HG02852 (cell line): Measurements from ENCODE around the gene IL17RC.
"Not testable (repeated sequence)": the region's sequence is repeated elsewhere in the genome, so short reads cannot be mapped to it uniquely, and the experiment has no call there.

ENCODE experiments used
- ATAC-seq: cut with Tn5 transposase; IDR thresholded peaks from one replicate; pipeline ENCODE4 v1.9.1; 2021; ENCODE audit warnings: mild to moderate bottlenecking, moderate library complexity; ENCODE audit not compliant: unreplicated experiment

Gene IL17RC, protein sequence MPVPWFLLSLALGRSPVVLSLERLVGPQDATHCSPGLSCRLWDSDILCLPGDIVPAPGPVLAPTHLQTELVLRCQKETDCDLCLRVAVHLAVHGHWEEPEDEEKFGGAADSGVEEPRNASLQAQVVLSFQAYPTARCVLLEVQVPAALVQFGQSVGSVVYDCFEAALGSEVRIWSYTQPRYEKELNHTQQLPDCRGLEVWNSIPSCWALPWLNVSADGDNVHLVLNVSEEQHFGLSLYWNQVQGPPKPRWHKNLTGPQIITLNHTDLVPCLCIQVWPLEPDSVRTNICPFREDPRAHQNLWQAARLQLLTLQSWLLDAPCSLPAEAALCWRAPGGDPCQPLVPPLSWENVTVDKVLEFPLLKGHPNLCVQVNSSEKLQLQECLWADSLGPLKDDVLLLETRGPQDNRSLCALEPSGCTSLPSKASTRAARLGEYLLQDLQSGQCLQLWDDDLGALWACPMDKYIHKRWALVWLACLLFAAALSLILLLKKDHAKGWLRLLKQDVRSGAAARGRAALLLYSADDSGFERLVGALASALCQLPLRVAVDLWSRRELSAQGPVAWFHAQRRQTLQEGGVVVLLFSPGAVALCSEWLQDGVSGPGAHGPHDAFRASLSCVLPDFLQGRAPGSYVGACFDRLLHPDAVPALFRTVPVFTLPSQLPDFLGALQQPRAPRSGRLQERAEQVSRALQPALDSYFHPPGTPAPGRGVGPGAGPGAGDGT

GRCh38 chr3:9916734-9917680, at the start of gene IL17RC:
Gene IL17RC (plus strand): TSS chr3:9917098. CDS start chr3:9917316, 218 bp downstream.
- ATAC-seq, result no peak

DNA sequence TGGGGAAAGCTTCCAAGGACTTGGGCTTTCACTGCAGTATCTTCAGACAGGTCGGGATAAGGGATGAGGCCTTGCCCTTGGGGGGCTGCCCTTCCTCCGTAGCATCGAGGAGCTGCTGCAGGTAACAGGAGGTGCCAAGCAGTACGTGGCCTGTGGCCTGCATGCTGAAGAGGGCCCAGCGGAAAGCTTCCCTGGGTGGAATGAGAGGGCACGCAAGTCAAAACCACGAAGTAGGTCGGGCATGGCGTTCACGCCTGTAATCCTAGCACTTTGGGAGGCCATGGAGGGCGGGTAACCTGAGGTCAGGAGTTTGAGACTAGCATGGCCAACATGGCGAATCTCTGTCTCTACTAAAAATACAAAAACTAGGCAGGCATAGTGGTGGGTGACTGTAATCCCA, 49.8 kb upstream of the IL17RC start:
- no peak for ATAC-seq

DNA sequence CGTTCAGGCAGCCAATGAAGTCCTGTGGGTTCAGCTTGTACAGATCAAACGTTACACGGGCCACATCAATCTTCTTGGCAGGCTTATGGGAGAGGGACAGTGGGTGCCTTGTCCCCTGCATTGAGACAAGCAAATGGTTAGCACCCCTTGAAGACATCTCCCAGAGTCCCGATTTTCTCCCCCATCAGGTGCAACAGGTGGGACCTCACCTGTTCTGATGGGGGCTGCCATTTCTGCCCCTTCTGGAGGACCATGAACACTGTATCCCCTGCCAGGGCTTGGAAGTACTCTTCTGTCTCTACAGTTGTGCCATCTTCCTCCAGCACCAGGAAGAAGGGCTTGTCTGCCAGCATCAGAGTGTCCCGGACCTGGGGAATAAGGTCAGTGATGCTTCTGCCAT, 46.9 kb upstream of the IL17RC start:
- no peak for ATAC-seq

- no peak for ATAC-seq
These were observed 45.9 kb upstream of the IL17RC start for GRCh38 chr3:9870978-9871377.

DNA sequence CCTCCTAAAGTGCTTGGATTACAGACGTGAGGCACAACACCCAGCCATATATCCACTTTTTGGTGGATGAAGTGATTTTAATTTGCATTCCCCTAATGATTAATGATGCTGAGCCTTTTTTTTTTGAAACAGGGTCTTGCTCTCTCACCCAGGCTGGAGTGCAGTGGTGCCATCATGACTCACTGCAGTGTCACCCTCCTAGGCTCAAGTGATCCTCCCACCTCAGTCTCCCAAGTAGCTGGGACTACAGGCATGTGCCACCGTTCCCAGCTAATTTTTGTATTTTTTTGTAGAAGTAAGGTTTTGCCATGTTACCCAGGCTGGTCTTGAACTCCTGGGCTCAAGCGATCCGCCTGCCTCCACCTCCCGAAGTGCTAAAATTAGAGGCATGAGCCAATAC, 44.8 kb upstream of the IL17RC start:
- ATAC-seq, result not testable (repeated sequence)

- no peak for ATAC-seq
These were observed 41.5 kb upstream of the IL17RC start for GRCh38 chr3:9875448-9875847.

GRCh38 chr3:9876255-9876654, 40.6 kb upstream of the IL17RC start:
- ATAC-seq, result not testable (repeated sequence)

- no peak for ATAC-seq
These were observed 39.9 kb upstream of the IL17RC start for GRCh38 chr3:9876991-9877390.

DNA sequence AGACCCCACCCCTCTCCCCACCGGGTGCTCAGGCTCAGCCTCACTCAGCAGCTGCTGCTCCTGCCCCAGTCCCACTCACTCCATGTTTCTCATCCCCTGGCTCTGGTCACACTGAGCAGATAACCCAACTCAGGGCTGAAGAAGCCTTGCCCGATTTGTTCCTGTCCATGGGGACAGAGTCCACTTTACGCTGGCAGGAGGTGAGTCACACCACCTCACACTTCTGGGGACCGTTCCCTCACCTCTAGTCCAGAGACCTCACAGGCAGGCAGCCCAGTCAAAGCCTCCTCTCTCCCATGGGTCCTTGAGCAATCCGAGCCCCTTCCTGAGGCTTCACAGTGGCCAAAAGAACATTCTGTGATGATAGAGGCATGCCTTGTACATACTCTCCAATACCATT, 38.2 kb upstream of the IL17RC start:
- no peak for ATAC-seq

DNA sequence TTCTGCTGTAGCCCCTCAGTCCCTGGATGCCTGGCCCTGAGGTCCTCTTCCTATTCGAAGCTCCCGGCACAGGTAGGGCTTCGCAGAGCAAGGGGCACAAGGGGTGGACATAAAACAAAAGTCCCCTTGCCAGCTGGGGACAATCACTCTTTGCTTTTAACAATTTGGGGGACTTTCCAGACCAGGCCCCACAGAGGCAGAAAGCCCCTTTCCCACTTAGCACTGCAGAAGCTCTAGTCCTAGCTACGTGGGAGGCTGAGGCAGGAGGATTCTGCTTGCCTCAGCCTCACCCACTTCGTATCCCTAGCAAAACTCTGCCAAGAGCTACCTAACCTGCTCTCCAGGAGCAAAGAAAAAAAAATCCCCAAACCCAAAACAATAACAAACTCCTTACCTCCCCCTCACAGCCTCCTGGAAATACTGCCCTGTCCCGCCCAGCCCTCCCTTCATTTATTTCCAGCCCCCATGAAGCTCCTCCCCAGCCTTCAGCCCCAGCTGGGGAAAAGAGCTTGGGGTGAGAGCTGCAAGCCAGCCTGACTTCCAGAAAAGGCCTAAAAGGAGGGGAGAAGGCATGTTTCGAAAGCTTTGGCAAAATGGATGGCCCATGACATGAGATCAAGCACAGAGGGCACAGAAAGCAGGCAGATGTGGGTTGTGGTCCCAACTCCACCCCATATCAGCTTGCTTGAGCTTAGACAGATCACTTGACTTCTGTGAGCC, 36.9 kb upstream of the IL17RC start, which contains the start of gene CIDEC:
TSS of gene CIDEC (minus strand) at position 424 of the 720 bp plus-strand sequence. CDS start 1,767 bp downstream, outside the sequence.
- no peak for ATAC-seq

DNA sequence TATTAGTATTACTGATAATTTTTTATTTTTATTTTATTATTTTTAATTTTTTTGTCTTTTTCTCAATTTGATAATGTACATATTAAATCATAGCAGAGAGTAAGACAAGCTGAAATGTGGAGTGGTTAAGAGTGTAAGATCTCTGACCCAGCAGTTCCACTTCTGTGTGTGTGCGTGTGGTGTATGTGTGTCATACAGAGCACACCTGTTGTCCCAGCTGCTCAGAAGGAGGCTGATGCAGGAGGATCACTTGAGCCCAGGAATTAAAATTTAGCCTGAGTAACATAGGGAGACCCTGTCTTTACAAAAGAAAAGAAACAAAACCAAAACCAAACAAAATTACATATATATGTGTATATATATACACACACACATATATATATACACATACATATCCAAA, 35.5 kb upstream of the IL17RC start:
- ATAC-seq, result no peak

GRCh38 chr3:9883706-9884554, 33.0 kb upstream of the IL17RC start:
- ATAC-seq, result no peak

- ATAC-seq, result no peak
These were observed 32.2 kb upstream of the IL17RC start for GRCh38 chr3:9884555-9885165.

GRCh38 chr3:9886328-9886727, 30.6 kb upstream of the IL17RC start:
- no peak for ATAC-seq

- ATAC-seq, result no peak
These were observed 29.4 kb upstream of the IL17RC start for GRCh38 chr3:9887480-9887879.

DNA sequence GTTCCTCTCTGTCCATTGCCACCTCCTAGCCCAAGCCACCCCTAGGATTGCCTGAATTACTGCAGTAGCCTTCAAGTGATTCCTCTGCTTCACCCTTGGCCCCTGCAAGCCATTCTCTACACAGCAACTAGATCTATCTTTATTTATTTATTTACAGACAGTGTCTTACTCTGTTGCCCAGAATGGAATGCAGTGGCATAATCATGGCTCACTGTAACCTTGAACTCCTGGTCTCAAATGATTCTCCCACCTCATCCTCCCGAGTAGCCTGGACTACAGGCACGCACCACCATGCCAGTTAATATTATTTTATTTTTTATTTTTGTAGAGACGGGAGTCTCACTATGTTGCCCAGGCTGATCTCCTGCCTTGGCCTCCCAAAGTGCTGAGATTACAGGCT, 28.4 kb upstream of the IL17RC start:
- ATAC-seq, result no peak

- no peak for ATAC-seq
These were observed 27.5 kb upstream of the IL17RC start for GRCh38 chr3:9889405-9889804.

GRCh38 chr3:9890249-9891071, 26.4 kb upstream of the IL17RC start, which contains the start of gene JAGN1:
Gene JAGN1 (plus strand): TSS chr3:9890610. CDS start chr3:9890723, 113 bp downstream.
- ATAC-seq, result peak; percentile 80
